NCI-H1092 (cell line): Measurements from ENCODE around the gene TSPAN14.
"Not testable (repeated sequence)": the region's sequence is repeated elsewhere in the genome, so short reads cannot be mapped to it uniquely, and the experiment has no call there.

Experiments
- DNase-seq: peaks from one replicate; lab custom pipeline; 2025; lab: John Stamatoyannopoulos, UW

The TSPAN14 gene

GRCh38 chr10:80453842-80454512 lies at the start of gene TSPAN14:
Gene TSPAN14, plus strand, starts transcription at chr10:80454310. Its CDS starts 34,924 bp downstream, at chr10:80489234.
- peak; percentile 40 for DNase-seq

- no peak for DNase-seq
These were observed 49.1 kb upstream of the TSPAN14 start for GRCh38 chr10:80405035-80405434.

GRCh38 chr10:80405626-80406025 lies 48.5 kb upstream of the TSPAN14 start:
- DNase-seq: no peak

GRCh38 chr10:80406204-80406603 lies 47.9 kb upstream of the TSPAN14 start:
- no peak for DNase-seq

- no peak for DNase-seq
These were observed 46.3 kb upstream of the TSPAN14 start for GRCh38 chr10:80407812-80408241.

- peak; percentile 61 for DNase-seq
These were observed 45.6 kb upstream of the TSPAN14 start, which contains the start of gene PRXL2A for GRCh38 chr10:80408242-80409101. Gene PRXL2A, plus strand, starts transcription at chr10:80408551. Its CDS starts 11,917 bp downstream, at chr10:80420468.

GRCh38 chr10:80409121-80409520 lies 45.0 kb upstream of the TSPAN14 start:
- no peak for DNase-seq

- no peak for DNase-seq
These were observed 44.0 kb upstream of the TSPAN14 start for GRCh38 chr10:80410122-80410521.

GRCh38 chr10:80410578-80411145 lies 43.4 kb upstream of the TSPAN14 start:
- no peak for DNase-seq

- DNase-seq: no peak
These were observed 42.8 kb upstream of the TSPAN14 start for GRCh38 chr10:80411267-80411668.

GRCh38 chr10:80411681-80412220 lies 42.4 kb upstream of the TSPAN14 start:
- no peak for DNase-seq

- DNase-seq: no peak
These were observed 41.6 kb upstream of the TSPAN14 start for GRCh38 chr10:80412486-80412885.

GRCh38 chr10:80413271-80413996 lies 40.7 kb upstream of the TSPAN14 start:
- DNase-seq: no peak

- peak; percentile 18 for DNase-seq
These were observed 39.8 kb upstream of the TSPAN14 start for GRCh38 chr10:80414142-80414895.

- DNase-seq: no peak
These were observed 38.2 kb upstream of the TSPAN14 start for GRCh38 chr10:80415734-80416478.

GRCh38 chr10:80416479-80417098 lies 37.5 kb upstream of the TSPAN14 start:
- no peak for DNase-seq

- DNase-seq: not testable (repeated sequence)
These were observed 36.9 kb upstream of the TSPAN14 start for GRCh38 chr10:80417256-80417655.

GRCh38 chr10:80421050-80421706 lies 32.9 kb upstream of the TSPAN14 start:
- DNase-seq: no peak
